PC-9 (cell line): Measurements from ENCODE around the gene UST.

ENCODE experiments used
- CTCF ChIP-seq: fragments of 200-600 bp; sonication (generic); conservative IDR thresholded peaks from 2 replicates; pipeline ENCODE4 v1.6.1; 2017; ENCODE audit warnings: mixed run types, antibody characterized with exemption, mild to moderate bottlenecking, moderate library complexity
- EZH2 ChIP-seq: fragments of 200-600 bp; sonication (generic); IDR thresholded peaks from 2 replicates; pipeline ENCODE4 v1.8.0; 2017; ENCODE audit warnings: antibody characterized with exemption, low read depth

- TF ChIP-seq EZH2 (no peak), CTCF (peak; percentile 86)
These were observed 201.0 kb downstream of the UST start for GRCh38 chr6:148947621-148948444.
